AG08396 (cell line): ENCODE data around the gene KRTAP3-1.
"Not testable (repeated sequence)": the region's sequence is repeated elsewhere in the genome, so short reads cannot be mapped to it uniquely, and the experiment has no call there.

Source experiments
- DNase-seq: peaks from one replicate; pipeline ENCODE4 v3.0.0; 2012; ENCODE audit warnings: low spot score, mixed read lengths

KRTAP3-1 gene

DNA sequence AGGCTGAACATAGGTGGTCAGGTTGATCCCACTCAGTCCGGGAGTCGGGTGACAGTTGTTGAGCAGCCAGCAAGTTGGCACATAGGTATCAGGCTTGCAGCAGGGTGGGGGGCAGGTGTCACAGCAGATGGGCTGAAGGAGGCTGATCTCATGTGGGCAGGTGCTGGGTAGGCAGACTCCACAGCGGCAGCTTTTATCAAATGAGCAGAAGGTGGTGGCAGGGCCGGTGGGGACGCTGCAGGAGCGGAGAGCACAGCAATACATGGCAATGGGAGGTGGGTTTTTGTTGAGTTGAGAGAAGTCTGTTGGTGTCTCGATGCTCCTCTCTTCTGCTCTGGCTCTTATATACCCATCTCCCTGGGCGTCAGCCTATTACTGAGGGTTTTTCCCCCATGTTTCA is at the start of gene KRTAP3-1:
KRTAP3-1 (minus strand) TSS at position 318 of the 400 bp plus-strand sequence; CDS start at position 264, 54 bp downstream.
- no peak for DNase-seq

DNA sequence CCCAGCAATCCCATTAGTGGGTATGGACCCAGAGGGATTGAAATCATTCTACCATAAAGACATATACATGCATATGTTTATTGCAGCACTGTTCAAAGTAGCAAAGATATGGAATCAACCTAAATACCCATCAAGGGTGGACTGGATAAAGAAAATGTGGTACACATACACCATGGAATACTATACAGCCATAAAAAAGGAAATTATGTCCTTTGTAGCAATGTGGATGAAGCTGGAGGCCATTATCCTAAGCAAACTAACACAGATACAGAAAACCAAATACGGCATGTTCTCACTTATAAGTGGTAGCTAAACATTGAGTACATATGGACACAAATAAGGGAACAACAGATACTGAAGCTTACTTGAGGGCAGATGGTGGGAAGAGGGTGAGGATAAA is 48.6 kb upstream of the KRTAP3-1 start:
- DNase-seq: no peak

DNA sequence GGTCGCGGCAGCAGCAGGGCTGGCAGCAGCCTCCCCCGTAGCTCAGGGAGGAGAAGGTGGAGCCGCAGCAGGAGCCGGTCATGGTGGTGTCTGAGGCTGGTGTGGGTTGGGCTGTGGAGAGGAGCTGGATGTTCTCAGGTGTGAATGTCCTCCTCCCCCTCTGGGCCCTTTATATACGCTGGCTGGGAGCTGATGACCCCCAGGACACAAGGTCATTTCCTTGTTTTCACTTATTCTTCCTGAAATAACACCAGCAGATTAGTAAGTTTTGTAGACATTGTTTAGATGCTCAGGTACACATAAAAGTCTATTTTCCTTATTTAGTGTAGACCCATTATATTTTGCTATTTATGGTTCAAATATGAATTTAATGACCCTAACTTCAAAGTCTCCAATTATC is 46.2 kb upstream of the KRTAP3-1 start, which contains the start of gene KRTAP2-2:
KRTAP2-2 (minus strand) TSS at position 101 of the 400 bp plus-strand sequence; CDS start at position 82, 19 bp downstream.
- not testable (repeated sequence) for DNase-seq

DNA sequence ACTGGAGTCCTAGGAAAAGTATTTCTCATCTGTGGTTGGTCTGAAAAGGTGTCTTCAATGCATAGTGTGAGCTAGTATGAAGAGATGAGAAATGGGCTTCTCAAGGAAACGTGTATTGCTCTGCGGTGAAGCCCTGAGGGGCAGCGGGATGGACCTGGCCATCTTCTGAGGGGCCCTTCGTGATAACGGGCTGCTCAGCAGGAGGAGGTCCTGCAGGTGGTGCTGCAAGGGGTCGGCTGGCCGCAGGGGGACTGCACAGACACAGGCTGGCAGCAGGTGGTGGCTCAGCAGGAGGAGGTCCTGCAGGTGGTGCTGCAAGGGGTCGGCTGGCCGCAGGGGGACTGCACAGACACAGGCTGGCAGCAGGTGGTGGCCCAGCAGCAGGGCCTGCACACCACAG is 45.6 kb upstream of the KRTAP3-1 start:
- not testable (repeated sequence) for DNase-seq

DNA sequence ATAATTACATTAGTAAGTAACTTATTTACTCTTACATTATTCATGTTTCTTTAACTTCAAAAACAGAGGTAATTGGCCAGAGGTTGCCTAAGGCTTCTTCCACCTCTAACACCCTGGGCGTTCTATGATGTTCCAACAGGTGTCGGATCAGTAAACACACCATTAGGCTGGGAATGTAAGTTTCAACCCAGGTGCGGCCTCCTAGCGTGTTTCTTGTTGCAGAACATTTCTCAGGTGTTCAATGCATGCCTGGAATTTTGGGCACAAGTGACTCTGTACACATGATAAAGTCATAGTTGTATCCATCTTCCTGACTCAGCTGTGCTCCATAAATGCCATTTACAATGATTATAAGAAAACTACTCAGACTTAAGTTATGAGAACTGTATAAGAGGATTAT is 45.1 kb upstream of the KRTAP3-1 start:
- no peak for DNase-seq

DNA sequence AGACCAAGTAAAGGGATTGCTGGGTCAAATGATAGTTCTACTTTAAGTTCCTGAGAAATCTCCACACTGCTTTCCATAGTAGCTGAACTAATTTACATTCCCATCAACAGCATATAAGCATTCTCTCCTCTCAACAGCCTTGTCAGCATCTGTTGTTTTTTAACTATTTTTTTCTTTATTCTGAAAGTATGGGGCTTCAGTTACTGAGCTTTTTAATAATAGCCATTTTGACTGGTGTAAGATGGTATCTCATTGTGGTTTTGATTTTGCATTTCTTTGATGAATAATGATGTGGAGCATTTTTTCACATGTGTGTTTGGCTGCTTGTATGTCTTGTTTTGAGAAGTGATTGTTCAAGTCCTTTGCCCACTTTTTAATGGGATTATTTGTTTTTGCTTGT is 43.6 kb upstream of the KRTAP3-1 start:
- DNase-seq: no peak

DNA sequence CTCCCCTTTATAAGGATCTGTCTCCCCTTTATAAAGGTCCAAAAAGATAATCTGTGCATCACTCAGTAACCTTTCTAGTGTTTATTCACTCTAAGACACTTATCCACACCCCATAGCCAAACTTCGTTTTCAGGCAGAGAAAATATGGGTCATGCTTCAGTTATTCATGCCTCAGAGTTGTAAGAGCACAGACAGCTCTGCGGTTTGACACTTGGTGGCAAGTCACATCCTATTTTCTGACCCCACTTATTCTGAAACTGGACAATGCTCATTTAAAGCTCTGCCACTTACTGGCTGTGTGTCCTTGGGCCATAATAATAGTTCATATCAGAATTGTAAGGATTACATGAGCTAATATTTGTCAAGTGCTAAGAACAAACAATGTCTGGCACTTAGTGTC is 40.2 kb upstream of the KRTAP3-1 start:
- peak; percentile 77 for DNase-seq

DNA sequence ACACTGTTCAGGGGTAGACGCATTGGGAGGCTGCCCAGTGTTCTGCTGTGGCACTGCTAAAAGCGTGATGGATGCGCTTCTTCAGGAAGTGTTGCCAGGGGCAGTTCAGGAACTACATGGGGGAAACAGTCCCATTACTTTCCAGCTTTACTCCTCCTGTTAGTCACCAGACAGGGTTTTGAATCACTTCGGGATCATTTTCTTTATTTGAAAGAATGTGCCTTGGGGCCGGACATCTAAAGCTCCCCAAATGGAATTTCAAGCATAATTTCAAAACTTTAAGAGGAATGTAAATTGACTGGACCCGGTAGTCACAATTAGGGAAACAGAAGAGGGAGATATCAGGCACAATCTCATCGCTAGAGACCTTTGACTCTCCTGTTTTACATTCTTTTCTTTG is 39.5 kb upstream of the KRTAP3-1 start:
- DNase-seq: peak; percentile 78

DNA sequence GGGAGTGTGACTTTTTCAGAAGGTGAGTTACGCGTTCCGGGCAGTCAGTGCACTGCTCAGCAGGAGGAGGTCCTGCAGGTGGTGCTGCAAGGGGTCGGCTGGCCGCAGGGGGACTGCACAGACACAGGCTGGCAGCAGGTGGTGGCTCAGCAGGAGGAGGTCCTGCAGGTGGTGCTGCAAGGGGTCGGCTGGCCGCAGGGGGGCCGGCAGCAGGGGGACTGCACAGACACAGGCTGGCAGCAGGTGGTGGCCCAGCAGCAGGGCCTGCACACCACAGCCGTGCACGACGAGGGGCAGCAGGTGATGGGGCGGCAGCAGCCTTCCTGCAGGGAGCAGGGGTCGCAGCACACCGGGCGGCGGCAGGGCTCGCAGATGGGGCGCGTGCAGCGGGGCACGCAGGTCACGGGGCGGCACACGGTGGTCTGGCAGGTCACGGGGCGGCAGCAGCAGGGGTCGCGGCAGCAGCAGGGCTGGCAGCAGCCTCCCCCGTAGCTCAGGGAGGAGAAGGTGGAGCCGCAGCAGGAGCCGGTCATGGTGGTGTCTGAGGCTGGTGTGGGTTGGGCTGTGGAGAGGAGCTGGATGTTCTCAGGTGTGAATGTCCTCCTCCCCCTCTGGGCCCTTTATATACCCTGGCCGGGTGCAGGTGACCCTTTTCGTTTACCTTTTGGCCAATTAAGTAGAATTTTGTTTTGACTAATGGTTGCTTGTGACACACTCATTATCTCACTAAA is 38.0 kb upstream of the KRTAP3-1 start, which contains the start of gene KRTAP2-1:
KRTAP2-1 (minus strand) TSS at position 582 of the 731 bp plus-strand sequence; CDS start at position 533, 49 bp downstream.
- DNase-seq: not testable (repeated sequence)

DNA sequence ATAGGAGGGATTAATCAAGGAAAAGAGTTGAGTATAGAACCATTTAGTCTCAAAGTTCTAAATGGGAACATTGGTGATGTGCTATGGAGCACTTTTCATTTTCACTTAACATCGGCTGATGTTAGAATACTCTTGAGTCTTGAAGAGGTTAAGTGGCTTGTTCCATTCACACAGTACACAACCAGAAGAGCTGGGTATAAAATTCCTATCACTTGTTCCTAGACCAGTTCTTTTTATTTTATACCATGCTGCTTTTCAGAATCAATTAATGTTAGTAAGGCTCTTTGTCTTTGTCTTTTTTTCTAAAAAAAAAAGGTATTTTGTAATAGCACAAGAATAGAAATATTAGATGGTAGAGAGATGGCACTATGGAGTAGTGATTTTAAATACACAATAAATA is 34.0 kb upstream of the KRTAP3-1 start:
- DNase-seq: no peak

DNA sequence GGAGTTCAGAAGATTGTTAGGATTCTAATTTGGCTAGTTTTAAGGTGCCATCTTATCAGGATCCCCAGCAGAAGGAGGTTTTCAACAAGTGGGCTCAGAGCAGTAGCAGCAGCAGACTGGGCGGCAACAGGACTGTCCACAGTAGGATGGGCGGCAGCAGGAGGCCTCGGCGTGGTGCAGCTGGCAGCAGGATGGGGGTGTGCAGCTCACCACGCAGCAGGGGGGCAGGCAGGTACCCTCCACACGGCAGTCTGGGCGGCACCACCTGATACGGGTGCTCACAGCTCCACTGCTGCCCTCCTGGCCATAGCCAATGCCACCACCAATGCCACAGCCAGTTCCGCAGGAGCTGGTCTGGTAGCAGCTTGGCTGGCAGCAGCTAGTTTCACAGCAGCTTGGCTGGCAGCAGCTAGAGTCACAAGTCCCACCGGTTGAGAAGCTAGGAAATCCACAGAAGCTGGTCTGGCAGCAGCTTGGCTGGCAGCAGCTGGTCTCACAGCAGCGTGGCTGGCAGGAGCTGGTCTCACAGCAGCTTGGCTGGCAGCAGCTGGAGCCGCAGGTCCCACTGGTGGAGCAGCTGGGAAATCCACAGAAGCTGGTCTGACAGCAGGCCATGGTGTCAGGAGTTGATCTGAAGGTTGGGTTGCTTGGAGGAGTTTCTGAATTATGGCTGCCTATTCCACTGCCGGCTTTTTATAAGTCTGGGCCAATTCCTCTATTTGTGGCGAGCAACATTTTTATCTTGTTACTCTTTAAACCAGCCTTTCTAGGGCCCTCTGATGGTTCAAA is 32.0 kb upstream of the KRTAP3-1 start, which contains the start of gene KRTAP1-1:
KRTAP1-1 (minus strand) TSS at position 668 of the 789 bp plus-strand sequence; CDS start at position 615, 53 bp downstream.
- peak; percentile 49 for DNase-seq

DNA sequence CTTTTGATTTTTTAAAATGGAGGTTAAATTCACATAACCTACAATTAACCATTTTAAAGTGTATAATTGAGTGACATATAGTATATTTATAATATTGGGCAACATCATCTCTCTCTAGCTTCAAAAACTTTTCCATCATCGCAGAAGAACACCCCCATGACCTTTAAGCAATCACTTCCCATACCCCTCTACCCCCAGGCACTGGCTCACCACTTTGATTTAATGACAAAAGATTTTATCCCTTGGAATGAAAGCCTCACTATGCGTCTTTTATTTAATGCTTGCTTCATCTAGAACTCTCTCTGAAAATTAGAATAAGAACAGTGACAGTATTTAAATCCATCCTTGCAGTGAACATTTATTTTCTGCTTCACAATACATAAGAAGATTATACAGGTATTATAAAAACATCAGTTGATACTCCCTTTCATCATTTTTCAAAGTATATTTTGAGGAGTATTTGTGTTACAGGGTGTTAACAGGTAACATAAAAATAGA is 29.0 kb upstream of the KRTAP3-1 start:
- DNase-seq: no peak

DNA sequence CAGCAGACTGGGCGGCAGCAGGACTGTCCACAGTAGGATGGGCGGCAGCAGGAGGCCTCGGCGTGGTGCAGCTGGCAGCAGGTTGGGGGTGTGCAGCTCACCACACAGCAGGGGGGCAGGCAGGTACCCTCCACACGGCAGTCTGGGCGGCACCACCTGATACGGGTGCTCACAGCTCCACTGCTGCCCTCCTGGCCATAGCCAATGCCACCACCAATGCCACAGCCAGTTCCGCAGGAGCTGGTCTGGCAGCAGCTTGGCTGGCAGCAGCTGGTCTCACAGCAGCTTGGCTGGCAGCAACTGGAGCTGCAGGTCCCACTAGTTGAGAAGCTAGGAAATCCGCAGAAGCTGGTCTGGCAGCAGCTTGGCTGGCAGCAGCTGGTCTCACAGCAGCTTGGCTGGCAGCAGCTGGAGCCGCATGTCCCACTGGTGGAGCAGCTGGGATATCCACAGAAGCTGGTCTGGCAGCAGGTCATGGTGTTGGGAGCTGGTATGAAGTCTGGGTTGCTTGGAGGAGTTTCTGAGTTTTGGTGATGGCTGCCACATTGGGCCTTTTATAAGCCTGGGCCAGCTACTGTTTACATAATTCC is 25.5 kb upstream of the KRTAP3-1 start, which contains the start of gene KRTAP1-3:
KRTAP1-3 (minus strand) TSS at position 529 of the 590 bp plus-strand sequence; CDS start at position 476, 53 bp downstream.
- DNase-seq: not testable (repeated sequence)

DNA sequence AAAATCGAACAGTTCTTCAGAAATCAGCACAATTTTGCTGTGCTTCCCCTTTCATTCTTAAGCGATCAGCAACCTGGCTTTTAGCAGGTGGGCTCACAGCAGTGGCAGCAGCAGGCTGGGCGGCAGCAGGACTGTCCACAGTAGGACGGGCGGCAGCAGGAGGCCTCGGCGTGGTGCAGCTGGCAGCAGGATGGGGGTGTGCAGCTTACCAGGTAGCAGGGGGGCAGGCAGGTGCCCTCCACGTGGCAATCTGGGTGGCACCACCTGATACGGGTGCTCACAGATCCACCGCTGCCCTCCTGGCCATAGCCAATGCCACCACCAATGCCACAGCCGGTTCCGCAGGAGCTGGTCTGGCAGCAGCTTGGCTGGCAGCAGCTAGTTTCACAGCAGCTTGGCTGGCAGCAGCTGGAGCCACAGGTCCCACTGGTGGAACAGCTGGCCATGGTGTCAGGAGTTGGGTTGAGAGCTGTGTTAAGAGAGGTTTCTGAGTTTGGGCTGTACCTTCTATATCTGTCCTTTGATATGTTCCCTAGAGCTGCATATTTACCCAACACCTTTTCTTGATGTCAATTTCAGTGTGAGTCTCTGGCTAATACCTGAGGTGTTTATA is 20.8 kb upstream of the KRTAP3-1 start, which contains the start of gene KRTAP1-4:
KRTAP1-4 (minus strand) TSS at position 563 of the 613 bp plus-strand sequence; CDS start at position 446, 117 bp downstream.
- DNase-seq: no peak

DNA sequence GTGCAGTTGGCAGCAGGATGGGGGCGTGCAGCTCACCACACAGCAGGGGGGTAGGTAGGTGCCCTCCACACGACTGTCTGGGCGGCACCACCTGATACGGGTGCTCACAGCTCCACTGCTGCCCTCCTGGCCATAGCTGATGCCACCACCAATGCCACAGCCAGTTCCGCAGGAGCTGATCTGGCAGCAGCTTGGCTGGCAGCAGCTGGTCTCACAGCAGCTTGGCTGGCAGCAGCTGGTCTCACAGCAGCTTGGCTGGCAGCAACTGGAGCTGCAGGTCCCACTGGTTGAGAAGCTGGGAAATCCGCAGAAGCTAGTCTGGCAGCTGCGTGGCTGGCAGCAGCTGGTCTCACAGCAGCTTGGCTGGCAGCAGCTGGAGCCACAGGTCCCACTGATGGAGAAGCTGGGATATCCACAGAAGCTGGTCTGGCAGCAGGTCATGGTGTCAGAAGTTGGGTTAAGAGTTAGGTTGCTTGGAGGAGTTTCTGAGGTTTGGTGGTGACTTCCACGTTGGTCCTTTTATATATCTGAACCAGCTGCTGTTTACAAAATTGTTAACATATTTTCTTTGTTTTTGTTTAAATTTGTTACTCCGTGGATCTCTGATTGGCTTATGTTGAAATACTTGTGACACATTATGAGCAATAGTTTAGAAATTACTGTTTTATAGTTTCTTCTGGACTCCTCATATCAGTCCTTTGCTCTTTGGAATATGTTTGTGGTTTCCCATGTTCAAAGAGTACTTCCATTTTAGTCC is 18.0 kb upstream of the KRTAP3-1 start, which contains the start of gene KRTAP1-5:
KRTAP1-5 (minus strand) TSS at position 494 of the 757 bp plus-strand sequence; CDS start at position 441, 53 bp downstream.
- peak; percentile 61 for DNase-seq

DNA sequence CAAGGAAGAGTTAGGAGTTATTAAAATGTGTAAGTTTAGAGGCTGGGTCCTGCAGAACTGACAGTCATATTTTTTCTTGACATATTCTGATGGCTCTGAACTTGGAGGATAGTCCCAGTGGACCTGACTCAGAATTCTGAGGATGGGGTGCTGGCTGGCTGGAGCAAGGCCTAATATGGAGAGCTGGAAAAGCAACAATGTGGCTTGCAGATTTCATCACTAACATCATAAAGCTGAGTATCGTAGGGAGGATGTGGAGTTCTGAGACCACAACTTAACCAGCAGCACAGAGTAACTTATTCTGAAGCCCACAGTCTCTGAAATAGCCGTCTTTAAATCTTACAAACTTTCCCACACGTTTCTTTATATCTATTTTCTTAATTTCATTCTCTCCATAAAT is 15.8 kb upstream of the KRTAP3-1 start:
- DNase-seq: no peak

DNA sequence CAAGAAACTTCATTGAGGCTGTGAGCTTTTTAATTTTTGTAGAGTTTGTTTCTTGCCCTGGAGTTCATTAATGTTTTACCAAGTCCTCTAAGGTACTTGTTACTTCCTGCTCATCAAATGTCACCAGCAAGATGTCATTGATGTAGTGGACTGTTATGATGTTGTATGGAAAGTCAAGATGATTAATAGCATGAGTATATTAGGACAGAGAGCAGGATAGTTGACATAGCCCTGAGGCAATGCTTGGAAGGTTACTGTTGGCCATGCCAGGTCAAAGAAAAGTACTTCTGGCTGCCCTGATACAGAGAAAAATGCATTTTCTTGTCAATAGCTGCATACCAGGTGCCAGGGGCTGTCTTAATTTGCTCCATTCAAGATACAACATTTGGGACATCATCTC is 11.4 kb upstream of the KRTAP3-1 start:
- DNase-seq: no peak

DNA sequence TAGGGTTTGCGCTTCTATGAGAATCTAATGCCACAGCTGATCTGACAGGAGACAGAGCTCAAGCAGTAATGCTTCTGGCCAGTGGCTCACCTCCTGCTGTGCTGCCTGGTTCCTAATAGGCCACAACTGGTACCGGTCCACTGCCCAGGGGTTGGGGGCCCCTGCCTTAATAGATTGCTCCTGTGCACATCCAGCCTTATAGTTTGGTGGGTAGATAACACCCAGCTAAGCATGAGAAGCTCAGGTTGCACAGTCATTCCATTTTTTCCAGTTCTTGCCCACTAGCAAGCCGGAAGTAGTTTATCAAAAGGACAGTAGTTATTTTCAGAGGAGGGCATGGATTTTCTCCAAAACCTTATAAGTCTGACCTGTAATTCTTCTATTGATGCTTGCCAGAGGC is 10.5 kb upstream of the KRTAP3-1 start:
- DNase-seq: no peak

DNA sequence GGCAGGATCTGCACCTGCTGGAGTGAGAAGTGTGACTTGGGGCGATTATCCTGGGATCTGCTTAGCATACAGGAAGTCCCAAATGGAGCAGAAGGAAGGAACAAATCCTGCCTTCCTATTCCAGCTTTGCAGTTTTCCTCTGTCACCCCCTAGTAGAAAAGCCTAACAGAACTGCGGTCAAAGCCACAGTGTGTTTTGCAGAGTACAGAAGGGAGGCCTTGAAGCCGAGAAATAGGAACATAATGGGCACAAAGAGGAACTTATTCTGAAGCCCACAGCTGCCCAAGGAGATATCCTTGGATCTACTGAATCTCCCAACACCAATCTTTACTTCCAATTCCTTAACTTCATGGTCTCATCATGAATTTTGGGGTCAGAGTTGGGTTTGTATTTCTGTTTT is 9.6 kb upstream of the KRTAP3-1 start:
- no peak for DNase-seq

DNA sequence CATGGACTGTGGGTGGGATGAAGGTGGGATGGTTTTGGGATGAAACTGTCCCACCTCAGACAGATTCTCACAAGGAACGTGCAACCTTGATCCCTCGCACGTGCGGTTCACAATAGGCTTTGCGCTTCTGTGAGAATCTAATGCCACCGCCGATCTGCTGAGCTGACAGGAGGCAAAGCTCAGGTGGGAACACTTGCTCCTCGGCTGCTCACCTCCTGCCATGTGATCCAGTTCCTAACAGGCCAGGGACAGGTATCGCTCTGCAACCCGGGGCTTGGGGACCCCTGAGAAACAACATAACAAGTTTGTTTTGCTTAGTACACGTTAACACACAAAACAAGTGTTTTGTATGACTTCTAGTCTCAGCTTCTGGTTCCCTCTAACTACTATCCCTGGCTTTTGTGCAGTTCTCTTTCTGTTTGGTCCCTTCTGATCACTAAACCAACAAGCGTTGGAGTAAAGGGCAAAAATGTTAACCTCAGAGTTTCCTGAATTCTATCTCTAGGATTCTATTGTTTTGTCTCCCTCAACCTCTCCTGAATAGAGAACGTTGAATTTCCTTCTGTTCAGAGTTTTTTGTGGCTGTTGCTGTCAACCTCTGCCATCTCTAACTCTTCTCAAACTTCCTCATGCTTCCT is 7.8 kb upstream of the KRTAP3-1 start:
- no peak for DNase-seq
